ENCODE results near the gene WDCP.
A peak's percentile ranks its signal among the peaks of the same experiment; 100 is the strongest.
"Not testable (repeated sequence)": the region's sequence is repeated elsewhere in the genome, so short reads cannot be mapped to it uniquely, and the experiment has no call there.

Gene WDCP

GRCh38 chr2:24065341-24065740 is 18.1 kb upstream of the WDCP start:
- no peak for DNase-seq (ENCODE audit: low read depth in 4 of 4, low spot score in 1 of 4)

GRCh38 chr2:24058564-24059271 is 11.5 kb upstream of the WDCP start:
- no peak for DNase-seq (ENCODE audit: low read depth in 4 of 4, low spot score in 1 of 4)

GRCh38 chr2:24055750-24056149 is 8.6 kb upstream of the WDCP start:
- no peak for DNase-seq (ENCODE audit: low read depth in 4 of 4, low spot score in 1 of 4)

- DNase-seq (ENCODE audit: low read depth in 4 of 4, low spot score in 1 of 4): no peak
These were observed 7.3 kb upstream of the WDCP start for GRCh38 chr2:24054366-24055010.

- DNase-seq (ENCODE audit: low read depth in 4 of 4, low spot score in 1 of 4): no peak
These were observed 5.8 kb upstream of the WDCP start for GRCh38 chr2:24052951-24053350.

GRCh38 chr2:24051833-24052232 is 4.6 kb upstream of the WDCP start:
- no peak for DNase-seq (ENCODE audit: low read depth in 4 of 4, low spot score in 1 of 4)

GRCh38 chr2:24050041-24050979 is 3.1 kb upstream of the WDCP start:
- no peak for DNase-seq (ENCODE audit: low read depth in 4 of 4, low spot score in 1 of 4)

GRCh38 chr2:24049485-24050021 is 2.4 kb upstream of the WDCP start, which contains the start of gene FKBP1B:
Gene FKBP1B (plus strand): TSS chr2:24049741. CDS start chr2:24049850, 109 bp downstream.
- peak in 3 of 4 experiments; percentile 25 to 48 (median 27) for DNase-seq (ENCODE audit: low read depth in 4 of 4, low spot score in 1 of 4)

- DNase-seq (ENCODE audit: low read depth in 4 of 4, low spot score in 1 of 4): no peak
These were observed 1.7 kb upstream of the WDCP start for GRCh38 chr2:24048769-24049484.

- DNase-seq (ENCODE audit: low read depth in 4 of 4, low spot score in 1 of 4): no peak
These were observed 477 bp upstream of the WDCP start for GRCh38 chr2:24047703-24048033.

GRCh38 chr2:24046599-24046929 is 627 bp downstream of the WDCP start:
- DNase-seq (ENCODE audit: low read depth in 4 of 4, low spot score in 1 of 4): no peak

GRCh38 chr2:24045511-24046508 is 1.4 kb downstream of the WDCP start:
- no peak for DNase-seq (ENCODE audit: low read depth in 4 of 4, low spot score in 1 of 4)

GRCh38 chr2:24043133-24043532 is 4.1 kb downstream of the WDCP start:
- not testable (repeated sequence) for DNase-seq (ENCODE audit: low read depth in 4 of 4, low spot score in 1 of 4)

- no peak for DNase-seq (ENCODE audit: low read depth in 4 of 4, low spot score in 1 of 4)
These were observed 6.7 kb downstream of the WDCP start for GRCh38 chr2:24040511-24040910.

- DNase-seq (ENCODE audit: low read depth in 4 of 4, low spot score in 1 of 4): no peak
These were observed 8.2 kb downstream of the WDCP start for GRCh38 chr2:24038786-24039499.

GRCh38 chr2:24026233-24026632 is 21.0 kb downstream of the WDCP start:
- no peak for DNase-seq (ENCODE audit: low read depth in 4 of 4, low spot score in 1 of 4)

- DNase-seq (ENCODE audit: low read depth in 4 of 4, low spot score in 1 of 4): no peak
These were observed 22.1 kb downstream of the WDCP start for GRCh38 chr2:24024996-24025663.

- DNase-seq (ENCODE audit: low read depth in 4 of 4, low spot score in 1 of 4): no peak
These were observed 23.2 kb downstream of the WDCP start for GRCh38 chr2:24024018-24024417.
